HepG2 (cell line): Measurements from ENCODE around the gene VEGFA. TPM values are rescaled to one million over a fixed set of nuclear protein-coding genes. Genes with fewer than 3 reads are reported as not detected.
A peak's percentile ranks its signal among the peaks of the same experiment; 100 is the strongest.

ENCODE experiments used
- LRRFIP1 ChIP-seq: sonication (generic); formaldehyde crosslinking; conservative IDR thresholded peaks from 2 replicates; pipeline ENCODE4 v1.4.0; 2020; ENCODE audit warnings: missing genetic modification reagents
- MAFF ChIP-seq: IDR thresholded peaks from 2 replicates; pipeline ENCODE4 v1.6.1; 2011; ENCODE audit warnings: low read depth, low read length, improper control_type of control experiment
- MLXIP ChIP-seq: sonication (generic); formaldehyde crosslinking; IDR thresholded peaks from 2 replicates; pipeline ENCODE4 v1.9.0; 2021; ENCODE audit warnings: missing genetic modification reagents, borderline replicate concordance
- MYPOP ChIP-seq: sonication (generic); formaldehyde crosslinking; IDR thresholded peaks from 2 replicates; pipeline ENCODE4 v1.8.1; 2023; ENCODE audit warnings: mild to moderate bottlenecking, moderate library complexity, missing genetic modification reagents
- NFIB ChIP-seq: sonication (generic); formaldehyde crosslinking; IDR thresholded peaks from 2 replicates; pipeline ENCODE4 v1.9.0; 2021; ENCODE audit warnings: missing genetic modification reagents, mild to moderate bottlenecking, borderline replicate concordance
- PBX3 ChIP-seq: sonication (generic); formaldehyde crosslinking; IDR thresholded peaks from 2 replicates; pipeline ENCODE4 v1.8.1; 2023; ENCODE audit warnings: missing genetic modification reagents, inconsistent platforms, borderline replicate concordance
- ZMYM4 ChIP-seq: sonication (generic); formaldehyde crosslinking; IDR thresholded peaks from 2 replicates; pipeline ENCODE4 v1.8.1; 2023; ENCODE audit warnings: mild to moderate bottlenecking, missing genetic modification reagents
- ZNF280D ChIP-seq: sonication (generic); formaldehyde crosslinking; IDR thresholded peaks from 2 replicates; pipeline ENCODE4 v1.5.1; 2020; ENCODE audit warnings: mild to moderate bottlenecking, missing genetic modification reagents
- ZNF441 ChIP-seq: sonication (generic); formaldehyde crosslinking; IDR thresholded peaks from 2 replicates; pipeline ENCODE4 v1.7.0; 2021; ENCODE audit warnings: missing genetic modification reagents, borderline replicate concordance
- ZNF558 ChIP-seq: sonication (generic); formaldehyde crosslinking; IDR thresholded peaks from 2 replicates; pipeline ENCODE4 v1.9.0; 2022; ENCODE audit warnings: mild to moderate bottlenecking, missing genetic modification reagents, borderline replicate concordance
- ZNF629 ChIP-seq: sonication (generic); formaldehyde crosslinking; conservative IDR thresholded peaks from 2 replicates; pipeline ENCODE4 v1.5.0; 2020; ENCODE audit warnings: missing genetic modification reagents
- polyA plus RNA-seq, 8 experiments: library from polyadenylated mRNA; depleted of rRNA in 3 of 8; stranded (reverse) in 7 of 8; unstranded in 1 of 8; fragments of >200 nt; fragmentation: Illumina TruSeq in 4 of 8; extraction: Trizol in 4 of 8; gene quantifications; 2 replicates each; pipeline versions ENCODE4 v1.2.1 to v1.2.3, GENCODE V29; 2011 to 2016; ENCODE audit warnings: low read depth in 4 of 8, missing spikeins in 1 of 8, mixed read lengths in 1 of 8; ENCODE audit not compliant: insufficient read depth in 1 of 8
- total RNA-seq, 5 experiments: library from RNA; depleted of rRNA; stranded (reverse); fragments of >200 nt; fragmentation: Illumina TruSeq; extraction: Trizol; gene quantifications; 2 replicates each; pipeline ENCODE4 v1.2.3, GENCODE V29; 2016; ENCODE audit warnings: low read depth in 1 of 5

The VEGFA gene
- total and polyA plus RNA-seq, 2 of the 13 experiments (the other 11 are each of a cell fraction or from before 2014, with no cell fraction given) = 68.1 to 629 TPM

GRCh38 chr6:43724914-43725642 lies 44.9 kb upstream of the VEGFA start (continued):
- TF ChIP-seq MLXIP (CRISPR knock-in tag) = no peak
- no peak for TF ChIP-seq ZNF280D (CRISPR knock-in tag)
- TF ChIP-seq LRRFIP1 (CRISPR knock-in tag) = 0 out of 2 replicates have a peak, but pooled peaks have one; percentile 21
- no peak for TF ChIP-seq ZNF558 (CRISPR knock-in tag)
- TF ChIP-seq MYPOP (CRISPR knock-in tag) = peak; percentile 80
- no peak for TF ChIP-seq NFIB (CRISPR knock-in tag)
- TF ChIP-seq ZNF441 = no peak
- TF ChIP-seq ZNF629 (CRISPR knock-in tag) = no peak
- peak; percentile 36; the same call in 1 of the 2 replicates for TF ChIP-seq ZMYM4
- TF ChIP-seq MAFF = no peak
- no peak for TF ChIP-seq PBX3 (CRISPR knock-in tag)
